H1 (cell line): ENCODE measurements around the gene NCF4. TPM values are rescaled to one million over a fixed set of nuclear protein-coding genes. Genes with fewer than 3 reads are reported as not detected.

Experiments used
- CTCF ChIA-PET: fragments of 300-600 bp; sonication (Branson Sonifier 250); formaldehyde crosslinking; loops from one replicate; lab custom pipeline; 2021; ENCODE audit not compliant: partially characterized antibody; lab: Charles Lee
- POLR2A ChIA-PET: fragments of 300-600 bp; sonication (Branson Sonifier 250); formaldehyde crosslinking; loops from one replicate; lab custom pipeline; 2021; ENCODE audit warnings: inconsistent platforms; ENCODE audit not compliant: partially characterized antibody; lab: Charles Lee
- DNase-seq, 2 experiments: peaks; one replicate each; pipeline versions ENCODE4 v3.0.0 to v3.0.0-alpha.2; 2010 to 2022; ENCODE audit warnings: low spot score in 2 of 2, low read depth in 1 of 2, mixed read lengths in 1 of 2
- FAIRE-seq: peaks from 2 replicates; lab custom pipeline; 2011; peaks lifted over from hg19 to GRCh38; lab: Jason Lieb, UNC
- H2AFZ ChIP-seq: 2 replicates; pipeline ENCODE4 v1.8.1; 2012; ENCODE audit warnings: low read length, inconsistent platforms
- H2AK5ac ChIP-seq: 2 replicates; pipeline ENCODE4 v1.6.1; 2013; ENCODE audit warnings: low read depth, low read length
- H2BK120ac ChIP-seq: replicated peaks from 2 replicates; pipeline ENCODE3; 2013; ENCODE audit warnings: low read depth, low read length, inconsistent platforms
- H2BK12ac ChIP-seq: 2 replicates; pipeline ENCODE4 v1.6.1; 2013; ENCODE audit warnings: low read depth, low read length
- H2BK15ac ChIP-seq: 2 replicates; pipeline ENCODE4 v1.6.1; 2013; ENCODE audit warnings: low read length
- H2BK20ac ChIP-seq: 2 replicates; pipeline ENCODE4 v1.6.1; 2013; ENCODE audit warnings: low read length
- H2BK5ac ChIP-seq: 2 replicates; pipeline ENCODE4 v1.6.1; 2013; ENCODE audit warnings: low read depth, low read length
- H3K14ac ChIP-seq: 2 replicates; pipeline ENCODE4 v1.6.1; 2013; ENCODE audit warnings: inconsistent platforms; ENCODE audit not compliant: insufficient read length
- H3K18ac ChIP-seq: 2 replicates; pipeline ENCODE4 v1.6.1; 2013; ENCODE audit warnings: low read length; ENCODE audit errors: extremely low read depth
- H3K23ac ChIP-seq: 2 replicates; pipeline ENCODE4 v1.6.1; 2013; ENCODE audit warnings: inconsistent platforms; ENCODE audit not compliant: insufficient read length
- H3K23me2 ChIP-seq: 2 replicates; pipeline ENCODE4 v1.6.1; 2013; ENCODE audit warnings: low read depth, low read length
- H3K27ac ChIP-seq: 2 replicates; pipeline ENCODE4 v1.6.1; 2011; ENCODE audit warnings: low read depth, low read length, inconsistent platforms
- H3K27me3 ChIP-seq, 4 experiments: replicated peaks in 1 of 4; 1 replicate in 1 of 4; 2 replicates in 3 of 4; pipeline versions ENCODE4 v1.6.1 to v1.8.1; 2011 to 2013; ENCODE audit warnings: low read length in 3 of 4, mild to moderate bottlenecking in 3 of 4, inconsistent platforms in 2 of 4, mixed read lengths in 2 of 4, moderate library complexity in 1 of 4; ENCODE audit not compliant: control insufficient read depth in 3 of 4, insufficient read depth in 3 of 4; ENCODE audit errors: extremely low read depth in 1 of 4
- H3K36me3 ChIP-seq, 4 experiments: 2 replicates each; pipeline versions ENCODE4 v1.6.1 to v1.8.1; 2011 to 2013; ENCODE audit warnings: mild to moderate bottlenecking in 4 of 4, low read length in 3 of 4, moderate library complexity in 2 of 4, control low read depth in 1 of 4, inconsistent platforms in 1 of 4; ENCODE audit not compliant: insufficient read depth in 4 of 4, control insufficient read depth in 2 of 4
- H3K4ac ChIP-seq: replicated peaks from 2 replicates; pipeline ENCODE3; 2013; ENCODE audit warnings: low read length, low read depth, mixed read lengths, inconsistent platforms; ENCODE audit not compliant: insufficient read length
- H3K4me1 ChIP-seq, 4 experiments: replicated peaks in 1 of 4; 1 replicate in 1 of 4; 2 replicates in 3 of 4; pipeline versions ENCODE4 v1.6.1 to v1.8.1; 2011 to 2013; ENCODE audit warnings: low read length in 3 of 4, inconsistent platforms in 2 of 4, mixed read lengths in 1 of 4; ENCODE audit not compliant: insufficient read depth in 4 of 4, control insufficient read depth in 3 of 4
- H3K4me2 ChIP-seq, 2 experiments: 2 replicates each; pipeline versions ENCODE4 v1.6.1 to v1.8.1; 2011 to 2013; ENCODE audit warnings: low read depth in 2 of 2, low read length in 2 of 2, control low read depth in 1 of 2, inconsistent platforms in 1 of 2, mild to moderate bottlenecking in 1 of 2; ENCODE audit not compliant: insufficient read depth in 1 of 2
- H3K4me3 ChIP-seq, 4 experiments: fragments of 200-600, 300-600 bp in 1 of 4; sonication (generic), shearing (Covaris generic), sonication (Bioruptor Twin) in 1 of 4; 2 replicates each; pipeline versions ENCODE4 v1.5.1 to v1.8.1; 2011 to 2016; ENCODE audit warnings: low read length in 4 of 4, low read depth in 3 of 4, control low read depth in 2 of 4, inconsistent platforms in 2 of 4, mild to moderate bottlenecking in 2 of 4, mixed read lengths in 1 of 4, moderate library complexity in 1 of 4; ENCODE audit not compliant: insufficient read depth in 2 of 4; ENCODE audit errors: extremely low read depth in 1 of 4
- H3K56ac ChIP-seq: replicated peaks from 2 replicates; pipeline ENCODE3; 2013; ENCODE audit warnings: low read depth, mild to moderate bottlenecking, mixed read lengths, low read length, inconsistent platforms; ENCODE audit not compliant: insufficient read length
- H3K79me1 ChIP-seq: 2 replicates; pipeline ENCODE4 v1.6.1; 2013; ENCODE audit warnings: low read depth, low read length, control low read depth
- H3K79me2 ChIP-seq, 2 experiments: 2 replicates each; pipeline versions ENCODE4 v1.6.1 to v1.8.1; 2012 to 2013; ENCODE audit warnings: low read length in 2 of 2, mild to moderate bottlenecking in 2 of 2, inconsistent platforms in 1 of 2; ENCODE audit not compliant: insufficient read depth in 2 of 2, control insufficient read depth in 1 of 2
- H3K9ac ChIP-seq, 4 experiments: replicated peaks in 1 of 4; 1 replicate in 1 of 4; 2 replicates in 3 of 4; pipeline versions ENCODE4 v1.6.1 to v1.8.1; 2011 to 2013; ENCODE audit warnings: low read depth in 3 of 4, low read length in 3 of 4, control low read depth in 2 of 4, mild to moderate bottlenecking in 2 of 4, moderate library complexity in 2 of 4, inconsistent platforms in 1 of 4; ENCODE audit errors: extremely low read depth in 1 of 4
- H3K9me3 ChIP-seq, 2 experiments: 2 replicates each; pipeline versions ENCODE4 v1.6.1 to v1.8.1; 2012 to 2013; ENCODE audit warnings: mild to moderate bottlenecking in 2 of 2, moderate library complexity in 2 of 2, control low read depth in 1 of 2, inconsistent platforms in 1 of 2, low read depth in 1 of 2, low read length in 1 of 2, mixed read lengths in 1 of 2; ENCODE audit not compliant: insufficient read depth in 2 of 2
- H4K20me1 ChIP-seq, 2 experiments: replicated peaks in 1 of 2; 2 replicates each; pipeline versions ENCODE3 to v1.8.1; 2011 to 2013; ENCODE audit warnings: inconsistent platforms in 2 of 2, low read length in 2 of 2, mild to moderate bottlenecking in 1 of 2; ENCODE audit not compliant: insufficient read depth in 2 of 2, control insufficient read depth in 1 of 2
- H4K5ac ChIP-seq: 2 replicates; pipeline ENCODE4 v1.6.1; 2013; ENCODE audit warnings: low read length, low read depth, mixed read lengths, inconsistent platforms; ENCODE audit not compliant: insufficient read length
- H4K8ac ChIP-seq: 2 replicates; pipeline ENCODE4 v1.8.0; 2013; ENCODE audit warnings: mild to moderate bottlenecking, moderate library complexity, low read length, inconsistent platforms; ENCODE audit not compliant: insufficient read depth; ENCODE audit errors: extremely low read depth
- H4K91ac ChIP-seq: replicated peaks from 2 replicates; pipeline ENCODE3; 2013; ENCODE audit warnings: low read length, mixed read lengths, inconsistent platforms; ENCODE audit not compliant: insufficient read length
- CTBP2 ChIP-seq: IDR thresholded peaks from 2 replicates; pipeline ENCODE4 v1.7.0; 2011; ENCODE audit warnings: borderline replicate concordance, mild to moderate bottlenecking, moderate library complexity, mixed read lengths, low read length; ENCODE audit not compliant: insufficient read depth, insufficient read length
- EGR1 ChIP-seq: IDR thresholded peaks from 2 replicates; pipeline ENCODE4 v1.6.1; 2011; ENCODE audit warnings: low read depth, low read length, borderline replicate concordance
- GTF2F1 ChIP-seq: IDR thresholded peaks from 2 replicates; pipeline ENCODE4 v1.6.1; 2012; ENCODE audit warnings: low read depth, low read length, improper control_type of control experiment, borderline replicate concordance
- JUND ChIP-seq: IDR thresholded peaks from 2 replicates; pipeline ENCODE4 v1.6.1; 2011; ENCODE audit warnings: mild to moderate bottlenecking, improper control_type of control experiment, low read length
- POU5F1 ChIP-seq: IDR thresholded peaks from 2 replicates; pipeline ENCODE4 v1.6.1; 2011; ENCODE audit warnings: low read depth, mild to moderate bottlenecking, low read length, moderate library complexity
- RAD21 ChIP-seq, 2 experiments: IDR thresholded peaks in 1 of 2; conservative IDR thresholded peaks in 1 of 2; 2 replicates each; pipeline ENCODE4 v1.6.1; 2011; ENCODE audit warnings: low read depth in 2 of 2, low read length in 2 of 2, improper control_type of control experiment in 1 of 2, inconsistent platforms in 1 of 2, mild to moderate bottlenecking in 1 of 2, moderate library complexity in 1 of 2
- YY1 ChIP-seq: IDR thresholded peaks from 2 replicates; pipeline ENCODE4 v1.6.1; 2011; ENCODE audit warnings: low read depth, mild to moderate bottlenecking, low read length
- WGBS, 2 experiments: shearing (Covaris generic) in 1 of 2; methylation state at CpG; one replicate each; pipeline versions ENCODE4 v1.1.6 to v1.1.7; 2013 to 2015; ENCODE audit warnings: low lambda C conversion rate in 2 of 2, mixed read lengths in 2 of 2, inconsistent platforms in 1 of 2, low coverage in 1 of 2, missing lambda C conversion rate in 1 of 2; ENCODE audit not compliant: insufficient replicate concordance in 2 of 2, insufficient coverage in 1 of 2, insufficient read length in 1 of 2; ENCODE audit errors: extremely low coverage in 1 of 2, missing lambda C conversion rate in 1 of 2; 5-methylcytosine and 5-hydroxymethylcytosine counted together
- polyA plus RNA-seq, 7 experiments: library from polyadenylated mRNA; depleted of rRNA in 3 of 7; stranded (reverse) in 5 of 7; unstranded in 2 of 7; fragments of >200 nt in 5 of 7; fragments of 200-250 nt in 2 of 7; gene quantifications; 1 replicate in 5 of 7; 2 replicates in 1 of 7; 4 replicates in 1 of 7; pipeline versions ENCODE4 v1.2.1 to v1.2.3, GENCODE V29; 2011 to 2013; ENCODE audit warnings: missing spikeins in 2 of 7, mixed read lengths in 2 of 7
- total RNA-seq: library from RNA; stranded (reverse); fragmentation: NEBNext Ultra II Directional; extraction: Animal tissue kit (Norgen Biotek cat#: 25700); gene quantifications from 2 replicates; pipeline ENCODE4 v1.2.1, GENCODE V29; 2021

The NCF4 gene
- total and polyA plus RNA-seq, 2 of the 8 experiments (the other 6 are each of a cell fraction or from before 2014, with no cell fraction given): 0.20 TPM; not detected in 1

GRCh38 chr22:36885474-36885873, 24.7 kb downstream of the NCF4 start:
- CTCF ChIA-PET: interaction anchor here (0.9 to 1.0 kb wide), 3 partner anchors 9 to 32 kb away, joined by 3 read pairs; no protein-coding TSS in a partner anchor

More at GRCh38 chr22:36885474-36885873, 24.7 kb downstream of the NCF4 start:
- no peak overlapping the region for H4K5ac ChIP-seq
- H2BK5ac ChIP-seq: no peak overlapping the region
- no peak overlapping the region for H3K4ac ChIP-seq
- H3K79me2 ChIP-seq: no peaks in the 10 kb centered on the region
- no peak for TF ChIP-seq JUND
- no peak for TF ChIP-seq RAD21 (IDR thresholded peaks at IDR 0.05 in 1 of 2, conservative IDR thresholded peaks at IDR 0.05 in 1 of 2; ENCODE audit: low read depth in 2 of 2, low read length in 2 of 2)
- no peak for TF ChIP-seq EGR1
- no peak for TF ChIP-seq CTBP2
- TF ChIP-seq POU5F1: no peak
- TF ChIP-seq GTF2F1: no peak
- TF ChIP-seq YY1: no peak
- no peaks in the 10 kb centered on the region for H4K20me1 ChIP-seq
- peaks cover 0 to 6% of the 10 kb centered on the region in 2 experiments; a peak in 1 of 4 replicates for H3K9me3 ChIP-seq
- FAIRE-seq (no peak), DNase-seq (no peak)
- H3K27ac ChIP-seq: no peak overlapping the region
- H3K23ac ChIP-seq: no peak overlapping the region
- no peak overlapping the region for H2AFZ ChIP-seq
- 89% methylated on average over 7 of the region's 7 CpGs; no CpG with 5 or more reads in 1 of the 2 experiments for WGBS, 2 experiments
- no peak overlapping the region for H3K4me3 ChIP-seq
- H3K36me3 ChIP-seq: no peaks in the 10 kb centered on the region
- H3K9ac ChIP-seq: no peak overlapping the region
- H3K4me2 ChIP-seq: no peak overlapping the region
- no peak overlapping the region for H2AK5ac ChIP-seq
- H3K4me1 ChIP-seq: peaks cover 0 to 4% (median 0%) of the 10 kb centered on the region in 4 experiments; a peak in 2 of 7 replicates
- POLR2A ChIA-PET: no interaction called here
- H2BK12ac ChIP-seq: no peak overlapping the region
- no peak overlapping the region for H3K14ac ChIP-seq
- no peak overlapping the region for H4K8ac ChIP-seq
- no peaks in the 10 kb centered on the region for H3K27me3 ChIP-seq
- H3K56ac ChIP-seq: no peak overlapping the region
- H2BK120ac ChIP-seq: no peak overlapping the region
- no peak overlapping the region for H2BK15ac ChIP-seq
- H3K23me2 ChIP-seq: no peaks in the 10 kb centered on the region
- no peak overlapping the region for H4K91ac ChIP-seq
- no peak overlapping the region for H3K18ac ChIP-seq
- no peaks in the 10 kb centered on the region for H3K79me1 ChIP-seq
- no peak overlapping the region for H2BK20ac ChIP-seq
